NB4 (cell line): ENCODE data around the gene GSC2.

Experiments
- DNase-seq: peaks from one replicate; pipeline ENCODE4 v3.0.0; 2010; ENCODE audit warnings: low read depth
- H3K4me3 ChIP-seq: one replicate; pipeline ENCODE4 v1.5.1; 2011; ENCODE audit warnings: mild to moderate bottlenecking, low read depth, low read length, moderate library complexity
- MYC ChIP-seq: IDR thresholded peaks from 2 replicates; pipeline ENCODE4 v1.6.1; 2011; ENCODE audit warnings: low read depth, low read length
- POLR2A ChIP-seq: IDR thresholded peaks from 2 replicates; pipeline ENCODE4 v1.6.1; 2011; ENCODE audit warnings: mild to moderate bottlenecking; ENCODE audit not compliant: insufficient read length; ENCODE audit errors: extremely low read depth
- TF ChIP-seq, protein P1 (sequence below): IDR thresholded peaks from 2 replicates; pipeline ENCODE4 v1.6.1; 2011; ENCODE audit warnings: low read depth, low read length
- TF ChIP-seq, protein P2 (sequence below): IDR thresholded peaks from one replicate; pipeline ENCODE4 v1.5.1; 2012; ENCODE audit warnings: low read depth, low read length

GSC2 gene

DNA sequence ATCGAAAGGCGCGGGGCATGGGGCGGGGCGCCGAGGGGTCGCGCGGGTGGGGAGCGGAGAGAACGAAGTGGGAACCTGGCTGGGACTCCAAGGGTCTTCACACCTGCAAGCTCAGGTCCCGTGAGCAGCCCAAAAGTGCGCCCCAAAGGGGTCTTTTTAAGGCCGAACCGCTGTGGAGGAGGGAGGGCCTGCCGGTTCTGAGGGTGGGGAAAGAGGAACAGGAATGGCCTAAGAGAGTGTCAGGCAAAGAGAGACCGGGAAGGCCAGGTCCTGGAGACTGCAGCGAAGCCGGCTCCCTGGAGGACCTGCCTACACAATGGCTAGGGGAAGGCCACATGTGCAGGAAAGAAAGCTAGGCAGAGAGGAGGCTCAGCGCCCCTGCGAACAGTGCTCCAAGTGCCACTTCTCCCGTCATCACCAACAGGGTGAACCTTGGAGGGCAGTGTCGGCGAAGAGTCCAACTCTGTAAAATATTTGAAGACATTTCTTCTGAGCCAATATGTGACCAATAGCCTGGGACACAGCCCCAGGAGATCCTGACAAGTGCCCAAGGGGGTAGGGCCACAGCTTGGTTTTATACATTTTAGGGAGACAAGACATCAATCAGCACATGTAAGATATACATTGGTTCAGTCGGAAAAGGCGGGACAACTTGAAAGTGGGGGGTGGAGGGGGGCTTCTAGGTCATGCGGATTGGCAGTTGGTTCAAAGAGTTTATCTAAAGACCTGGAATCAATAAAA lies 27.2 kb downstream of the GSC2 start:
- no peak for DNase-seq
- no peak for TF ChIP-seq POLR2A
- TF ChIP-seq, protein P1, sequence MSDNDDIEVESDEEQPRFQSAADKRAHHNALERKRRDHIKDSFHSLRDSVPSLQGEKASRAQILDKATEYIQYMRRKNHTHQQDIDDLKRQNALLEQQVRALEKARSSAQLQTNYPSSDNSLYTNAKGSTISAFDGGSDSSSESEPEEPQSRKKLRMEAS = no peak
- TF ChIP-seq, protein P2, sequence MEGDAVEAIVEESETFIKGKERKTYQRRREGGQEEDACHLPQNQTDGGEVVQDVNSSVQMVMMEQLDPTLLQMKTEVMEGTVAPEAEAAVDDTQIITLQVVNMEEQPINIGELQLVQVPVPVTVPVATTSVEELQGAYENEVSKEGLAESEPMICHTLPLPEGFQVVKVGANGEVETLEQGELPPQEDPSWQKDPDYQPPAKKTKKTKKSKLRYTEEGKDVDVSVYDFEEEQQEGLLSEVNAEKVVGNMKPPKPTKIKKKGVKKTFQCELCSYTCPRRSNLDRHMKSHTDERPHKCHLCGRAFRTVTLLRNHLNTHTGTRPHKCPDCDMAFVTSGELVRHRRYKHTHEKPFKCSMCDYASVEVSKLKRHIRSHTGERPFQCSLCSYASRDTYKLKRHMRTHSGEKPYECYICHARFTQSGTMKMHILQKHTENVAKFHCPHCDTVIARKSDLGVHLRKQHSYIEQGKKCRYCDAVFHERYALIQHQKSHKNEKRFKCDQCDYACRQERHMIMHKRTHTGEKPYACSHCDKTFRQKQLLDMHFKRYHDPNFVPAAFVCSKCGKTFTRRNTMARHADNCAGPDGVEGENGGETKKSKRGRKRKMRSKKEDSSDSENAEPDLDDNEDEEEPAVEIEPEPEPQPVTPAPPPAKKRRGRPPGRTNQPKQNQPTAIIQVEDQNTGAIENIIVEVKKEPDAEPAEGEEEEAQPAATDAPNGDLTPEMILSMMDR = no peak
- TF ChIP-seq MYC = no peak
- H3K4me3 ChIP-seq = peak overlapping the region; percentile 42

GRCh38 chr22:19122143-19122751 lies 27.8 kb downstream of the GSC2 start, which contains the start of gene DGCR2:
Gene DGCR2, minus strand, starts transcription at chr22:19122412. Its CDS starts 206 bp downstream, at chr22:19122206.
- TF ChIP-seq POLR2A = peak; percentile 79
- TF ChIP-seq, protein P2 = no peak
- peak; percentile 95 for DNase-seq
- H3K4me3 ChIP-seq = peak within 1 kb of the TSS; percentile 80

- DNase-seq = peak; percentile 69
- no peak for TF ChIP-seq MYC
- TF ChIP-seq, protein P1 = no peak
- TF ChIP-seq, protein P2 = no peak
- TF ChIP-seq POLR2A = no peak
Observed at GRCh38 chr22:19121631-19122142, 28.4 kb downstream of the GSC2 start.

GRCh38 chr22:19120829-19121630 lies 29.1 kb downstream of the GSC2 start:
- H3K4me3 ChIP-seq = peak overlapping the region; percentile 80
- no peak for DNase-seq

More at GRCh38 chr22:19121631-19122142, 28.4 kb downstream of the GSC2 start:
- H3K4me3 ChIP-seq = peak overlapping the region; percentile 80

DNA sequence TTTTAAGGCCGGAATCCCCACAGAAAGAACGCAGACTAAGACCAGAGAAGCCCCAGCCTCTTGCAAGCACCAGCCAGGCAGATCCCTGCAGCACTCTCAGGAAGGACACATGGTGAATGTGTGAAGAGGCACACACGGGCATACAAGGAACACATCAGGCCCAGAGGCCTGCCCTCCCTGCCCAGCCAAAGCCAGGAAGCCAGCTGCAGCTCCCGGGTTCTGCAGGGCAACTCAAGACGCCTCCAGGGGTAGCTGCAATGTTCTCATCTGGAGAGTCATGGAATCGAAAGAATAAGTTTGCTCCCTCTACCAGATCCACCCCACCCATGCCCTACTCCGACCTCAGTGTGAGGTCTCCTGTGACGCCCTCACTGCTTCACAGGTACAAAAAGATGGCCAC lies 30.1 kb downstream of the GSC2 start:
- no peak overlapping the region for H3K4me3 ChIP-seq
- DNase-seq = no peak
- TF ChIP-seq, protein P2 = no peak
- no peak for TF ChIP-seq MYC
- TF ChIP-seq, protein P1 = no peak
- no peak for TF ChIP-seq POLR2A

More at GRCh38 chr22:19120829-19121630, 29.1 kb downstream of the GSC2 start:
- TF ChIP-seq, protein P1 = no peak
- no peak for TF ChIP-seq MYC
- TF ChIP-seq, protein P2 = no peak
- no peak for TF ChIP-seq POLR2A
